Measurements from ENCODE around the gene GEMIN2. TPM values are rescaled to one million over a fixed set of nuclear protein-coding genes. Genes with fewer than 3 reads are reported as not detected.

GEMIN2 gene
- total RNA-seq, 1 donor from 2014 or later, result 23.8 TPM

DNA sequence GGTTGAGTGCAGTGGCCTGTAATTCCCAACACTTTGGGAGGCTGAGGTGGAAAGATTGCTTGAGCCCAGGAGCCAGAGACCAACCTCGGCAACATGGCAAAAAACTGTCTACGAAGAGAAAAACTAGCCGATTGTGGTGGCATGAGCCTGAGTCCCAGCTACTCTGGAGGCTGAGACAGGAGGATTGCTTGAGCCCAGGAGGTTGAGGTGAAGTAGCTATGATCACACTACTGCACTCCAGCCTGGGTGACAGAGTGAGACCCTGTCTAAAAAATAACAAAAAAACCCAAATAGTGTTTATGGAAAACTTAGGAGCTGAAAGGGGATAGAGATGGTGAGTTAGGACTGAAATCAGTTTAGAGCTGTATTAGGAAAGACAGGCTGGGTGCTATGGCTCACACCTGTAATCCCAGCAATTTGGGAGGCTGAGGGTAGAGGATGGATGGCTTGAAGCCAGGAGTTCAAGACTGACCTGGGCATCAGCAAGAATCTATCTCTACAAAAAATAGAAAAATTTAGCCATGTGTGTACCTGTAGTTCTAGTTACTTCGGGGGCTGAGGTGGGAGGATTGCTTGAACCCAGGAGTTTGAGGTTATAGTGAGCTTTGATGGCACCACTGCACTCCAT is 70.6 kb downstream of the GEMIN2 start:
- Histone ChIP-seq H3K27me3 (no peaks in the 10 kb centered on the region), H3K36me3 (peaks cover 40 to 43% of the 10 kb centered on the region in 2 donors), H3K4me3 (no peak overlapping the region), H3K27ac (no peak overlapping the region), H3K9me3 (no peaks in the 10 kb centered on the region), H3K4me1 (no peaks in the 10 kb centered on the region)
- DNase-seq (ENCODE audit: low spot score in 2 of 2), result no peak
- intact Hi-C loops (cut with DNase I), result no loop called here
- TF ChIP-seq, protein P1, sequence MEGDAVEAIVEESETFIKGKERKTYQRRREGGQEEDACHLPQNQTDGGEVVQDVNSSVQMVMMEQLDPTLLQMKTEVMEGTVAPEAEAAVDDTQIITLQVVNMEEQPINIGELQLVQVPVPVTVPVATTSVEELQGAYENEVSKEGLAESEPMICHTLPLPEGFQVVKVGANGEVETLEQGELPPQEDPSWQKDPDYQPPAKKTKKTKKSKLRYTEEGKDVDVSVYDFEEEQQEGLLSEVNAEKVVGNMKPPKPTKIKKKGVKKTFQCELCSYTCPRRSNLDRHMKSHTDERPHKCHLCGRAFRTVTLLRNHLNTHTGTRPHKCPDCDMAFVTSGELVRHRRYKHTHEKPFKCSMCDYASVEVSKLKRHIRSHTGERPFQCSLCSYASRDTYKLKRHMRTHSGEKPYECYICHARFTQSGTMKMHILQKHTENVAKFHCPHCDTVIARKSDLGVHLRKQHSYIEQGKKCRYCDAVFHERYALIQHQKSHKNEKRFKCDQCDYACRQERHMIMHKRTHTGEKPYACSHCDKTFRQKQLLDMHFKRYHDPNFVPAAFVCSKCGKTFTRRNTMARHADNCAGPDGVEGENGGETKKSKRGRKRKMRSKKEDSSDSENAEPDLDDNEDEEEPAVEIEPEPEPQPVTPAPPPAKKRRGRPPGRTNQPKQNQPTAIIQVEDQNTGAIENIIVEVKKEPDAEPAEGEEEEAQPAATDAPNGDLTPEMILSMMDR (IDR thresholded peaks at IDR 0.05), result no peak

GRCh38 chr14:39185256-39186049 is 71.3 kb downstream of the GEMIN2 start:
- Histone ChIP-seq H3K27me3 (no peaks in the 10 kb centered on the region), H3K27ac (no peak overlapping the region), H3K9me3 (no peaks in the 10 kb centered on the region), H3K4me3 (no peak overlapping the region), H3K36me3 (peaks cover 33 to 36% of the 10 kb centered on the region in 2 donors), H3K4me1 (no peaks in the 10 kb centered on the region)
- DNase-seq (ENCODE audit: low spot score in 2 of 2), result no peak
- TF ChIP-seq, protein P1 (IDR thresholded peaks at IDR 0.05), result no peak
- intact Hi-C loops (cut with DNase I), result no loop called here

Other genes starting within 250 kb of the GEMIN2 start
- 74.8 TPM for gene SEC23A, start 11.1 kb upstream of the GEMIN2 start, total RNA-seq
- gene TRAPPC6B, start 56.0 kb downstream of the GEMIN2 start, total RNA-seq, result 5.3 TPM
- 19.3 TPM for gene PNN, start 60.9 kb downstream of the GEMIN2 start, total RNA-seq
- gene MIA2, start 119.6 kb downstream of the GEMIN2 start, total RNA-seq, result 14.4 TPM

All from ascending aorta (tissue), 2 donors.